Transverse colon (tissue), 4 donors: ENCODE measurements around the gene RIMBP2.

Experiments
- EP300 ChIP-seq: sonication (generic); formaldehyde crosslinking; IDR thresholded peaks from one replicate; pipeline ENCODE4 v1.6.1; 2017; ENCODE audit warnings: antibody characterized with exemption, low read depth
- POLR2A ChIP-seq: fragments of 450-650 bp; IDR thresholded peaks from one replicate; pipeline ENCODE4 v1.6.1; 2016; ENCODE audit warnings: antibody characterized with exemption, mild to moderate bottlenecking, moderate library complexity
- POLR2AphosphoS5 ChIP-seq, 3 donors: sonication (generic); formaldehyde crosslinking; IDR thresholded peaks; one replicate each; pipeline ENCODE4 v1.6.1; 2016; ENCODE audit warnings: antibody characterized with exemption in 3 of 3
- TF ChIP-seq, protein P1 (sequence below), 5 experiments: fragments of 200-600 bp in 3 of 5; fragments of 450-650 bp in 2 of 5; sonication (generic) in 3 of 5; IDR thresholded peaks; 1 replicate in 2 of 5; 2 replicates in 3 of 5; pipeline ENCODE4 v1.5.1; 2016 to 2017; ENCODE audit warnings: antibody characterized with exemption in 5 of 5, inconsistent platforms in 3 of 5, mild to moderate bottlenecking in 2 of 5, moderate library complexity in 1 of 5

DNA sequence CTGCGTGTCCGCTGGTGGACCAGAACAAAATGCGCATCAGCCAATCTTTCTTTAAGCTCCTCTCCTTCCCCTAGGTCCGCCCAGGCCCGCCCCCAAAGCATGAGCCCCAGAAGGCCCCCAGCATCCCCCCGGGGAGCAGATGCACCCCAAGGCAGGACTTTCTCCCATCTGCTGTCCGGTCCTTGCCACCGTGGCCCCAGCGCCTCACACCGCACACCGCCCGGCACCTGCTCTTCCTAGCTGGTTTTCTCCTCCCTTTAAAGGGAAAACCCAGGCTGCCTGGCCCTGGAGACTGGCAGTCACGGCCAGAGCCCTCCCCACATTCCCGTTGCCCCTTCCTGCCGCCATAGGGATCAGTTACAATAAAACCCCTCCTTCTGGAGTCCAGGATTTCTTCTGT is 30.2 kb downstream of the RIMBP2 start:
- no peak for TF ChIP-seq POLR2A
- TF ChIP-seq, protein P1, sequence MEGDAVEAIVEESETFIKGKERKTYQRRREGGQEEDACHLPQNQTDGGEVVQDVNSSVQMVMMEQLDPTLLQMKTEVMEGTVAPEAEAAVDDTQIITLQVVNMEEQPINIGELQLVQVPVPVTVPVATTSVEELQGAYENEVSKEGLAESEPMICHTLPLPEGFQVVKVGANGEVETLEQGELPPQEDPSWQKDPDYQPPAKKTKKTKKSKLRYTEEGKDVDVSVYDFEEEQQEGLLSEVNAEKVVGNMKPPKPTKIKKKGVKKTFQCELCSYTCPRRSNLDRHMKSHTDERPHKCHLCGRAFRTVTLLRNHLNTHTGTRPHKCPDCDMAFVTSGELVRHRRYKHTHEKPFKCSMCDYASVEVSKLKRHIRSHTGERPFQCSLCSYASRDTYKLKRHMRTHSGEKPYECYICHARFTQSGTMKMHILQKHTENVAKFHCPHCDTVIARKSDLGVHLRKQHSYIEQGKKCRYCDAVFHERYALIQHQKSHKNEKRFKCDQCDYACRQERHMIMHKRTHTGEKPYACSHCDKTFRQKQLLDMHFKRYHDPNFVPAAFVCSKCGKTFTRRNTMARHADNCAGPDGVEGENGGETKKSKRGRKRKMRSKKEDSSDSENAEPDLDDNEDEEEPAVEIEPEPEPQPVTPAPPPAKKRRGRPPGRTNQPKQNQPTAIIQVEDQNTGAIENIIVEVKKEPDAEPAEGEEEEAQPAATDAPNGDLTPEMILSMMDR (IDR thresholded peaks at IDR 0.05), result no peak
- no peak for TF ChIP-seq EP300
- no peak for TF ChIP-seq POLR2AphosphoS5 (IDR thresholded peaks at IDR 0.05)
